Upper lobe of left lung (tissue), 6 donors: ENCODE measurements around the gene PAGE2. TPM values are rescaled to one million over a fixed set of nuclear protein-coding genes. Genes with fewer than 3 reads are reported as not detected.
"Not testable (repeated sequence)": the region's sequence is repeated elsewhere in the genome, so short reads cannot be mapped to it uniquely, and the experiment has no call there.

ENCODE experiments used
- ATAC-seq, 2 donors: fragments of 200-7000 bp; cut with Tn5 transposase; one replicate each; pipeline ENCODE4 v1.9.1; 2022; ENCODE audit warnings: mild to moderate bottlenecking in 2 of 2, moderate library complexity in 2 of 2; ENCODE audit not compliant: low FRiP score in 2 of 2
- DNase-seq, 2 donors: peaks; one replicate each; pipeline ENCODE4 v3.0.0-alpha.2; 2019 to 2020
- H3K27ac ChIP-seq, 4 donors: fragments of 200-600 bp; sonication (generic); one replicate each; pipeline ENCODE4 v1.5.1; 2016 to 2019
- H3K27me3 ChIP-seq, 4 donors: fragments of 200-600 bp; sonication (generic); one replicate each; pipeline ENCODE4 v1.5.1; 2017 to 2019
- H3K36me3 ChIP-seq, 4 donors: fragments of 200-600 bp; sonication (generic); one replicate each; pipeline ENCODE4 v1.5.1; 2016 to 2019
- H3K4me1 ChIP-seq, 4 donors: fragments of 200-600 bp; sonication (generic); one replicate each; pipeline ENCODE4 v1.5.1; 2018 to 2019
- H3K4me3 ChIP-seq, 4 donors: fragments of 200-600 bp; sonication (generic); one replicate each; pipeline ENCODE4 v1.5.1; 2017 to 2019; ENCODE audit warnings: mild to moderate bottlenecking in 2 of 4, moderate library complexity in 1 of 4
- H3K9me3 ChIP-seq, 4 donors: fragments of 200-600 bp; sonication (generic); one replicate each; pipeline ENCODE4 v1.5.1; 2018 to 2019
- EP300 ChIP-seq, 4 donors: sonication (generic); formaldehyde crosslinking; IDR thresholded peaks; one replicate each; pipeline ENCODE4 v1.5.1; 2017; ENCODE audit warnings: antibody characterized with exemption in 4 of 4, control low read depth in 2 of 4
- POLR2A ChIP-seq, 4 donors: fragments of 450-650 bp; IDR thresholded peaks; one replicate each; pipeline ENCODE4 v1.5.1; 2016 to 2017; ENCODE audit warnings: antibody characterized with exemption in 4 of 4, mild to moderate bottlenecking in 2 of 4
- POLR2AphosphoS5 ChIP-seq, 2 donors: sonication (generic); formaldehyde crosslinking; IDR thresholded peaks; one replicate each; pipeline ENCODE4 v1.5.1; 2017; ENCODE audit warnings: antibody characterized with exemption in 2 of 2
- WGBS, 2 donors: methylation state at CpG; one replicate each; pipeline ENCODE4 v1.1.5; 2017 to 2018; 5-methylcytosine and 5-hydroxymethylcytosine counted together
- total RNA-seq, 6 donors: library from RNA; depleted of rRNA in 4 of 6; stranded (reverse); fragments of >200 nt in 4 of 6; gene quantifications; one replicate each; pipeline versions ENCODE4 v1.1.0 to v1.2.1, GENCODE V29; 2016 to 2021
- TF ChIP-seq, protein P1 (sequence below), 6 experiments: fragments of 450-650 bp in 4 of 6; fragments of 200-600 bp in 2 of 6; sonication (generic) in 2 of 6; IDR thresholded peaks; one replicate each; pipeline ENCODE4 v1.5.1; 2016 to 2019; ENCODE audit warnings: antibody characterized with exemption in 6 of 6
- donor health status: DM: no; HTN: no; CAD: no; lungs with moderate emphysema.
- donor health status: DM: no; HTN: yes; CAD: no; lungs with severe emphysema.

The PAGE2 gene, protein sequence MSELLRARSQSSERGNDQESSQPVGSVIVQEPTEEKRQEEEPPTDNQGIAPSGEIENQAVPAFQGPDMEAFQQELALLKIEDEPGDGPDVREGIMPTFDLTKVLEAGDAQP
- total RNA-seq = not detected

GRCh38 chrX:55088795-55089489 lies at the start of gene PAGE2:
TSS of gene PAGE2 (plus strand) at chrX:55089018. CDS start at chrX:55090021, 1,003 bp downstream.
- TF ChIP-seq EP300 (IDR thresholded peaks at IDR 0.05) = no peak
- Histone ChIP-seq H3K4me3 (no peak within 1 kb of the TSS), H3K27ac (no peak within 1 kb of the TSS), H3K27me3 (no peaks in the 10 kb centered on the region), H3K36me3 (no peaks in the 10 kb centered on the region), H3K9me3 (no peaks in the 10 kb centered on the region), H3K4me1 (no peaks in the 10 kb centered on the region)
- 87 to 94% methylated on average over 15 to 30 of the region's 30 CpGs for WGBS, 2 donors
- DNase-seq (peak in 1 of 2 donors; percentile 15), ATAC-seq (no peak)

DNA sequence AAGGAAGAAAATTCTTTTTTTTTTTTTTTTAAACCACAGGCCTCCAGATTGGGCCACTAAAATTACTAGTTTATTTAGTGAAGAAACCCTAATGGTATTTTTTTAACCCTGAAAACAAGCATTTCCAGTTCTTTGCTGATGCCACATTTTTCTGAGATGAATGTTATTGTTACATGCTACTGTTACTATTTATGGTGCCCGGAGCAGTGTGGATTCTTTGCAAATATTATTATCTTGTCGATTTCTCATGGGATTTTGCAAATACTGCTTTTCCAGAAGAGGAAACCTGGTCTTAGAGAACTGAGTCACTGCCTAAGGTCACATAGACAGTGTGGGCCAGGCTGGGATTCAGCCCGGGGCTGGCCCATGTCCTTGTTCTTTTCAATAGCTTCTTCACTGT lies 49.3 kb upstream of the PAGE2 start:
- H3K4me1 ChIP-seq = no peaks in the 10 kb centered on the region
- no peaks in the 10 kb centered on the region for H3K36me3 ChIP-seq
- TF ChIP-seq POLR2AphosphoS5 (IDR thresholded peaks at IDR 0.05) (no peak), POLR2A (IDR thresholded peaks at IDR 0.05) (no peak), EP300 (IDR thresholded peaks at IDR 0.05) (no peak)
- TF ChIP-seq, protein P1, sequence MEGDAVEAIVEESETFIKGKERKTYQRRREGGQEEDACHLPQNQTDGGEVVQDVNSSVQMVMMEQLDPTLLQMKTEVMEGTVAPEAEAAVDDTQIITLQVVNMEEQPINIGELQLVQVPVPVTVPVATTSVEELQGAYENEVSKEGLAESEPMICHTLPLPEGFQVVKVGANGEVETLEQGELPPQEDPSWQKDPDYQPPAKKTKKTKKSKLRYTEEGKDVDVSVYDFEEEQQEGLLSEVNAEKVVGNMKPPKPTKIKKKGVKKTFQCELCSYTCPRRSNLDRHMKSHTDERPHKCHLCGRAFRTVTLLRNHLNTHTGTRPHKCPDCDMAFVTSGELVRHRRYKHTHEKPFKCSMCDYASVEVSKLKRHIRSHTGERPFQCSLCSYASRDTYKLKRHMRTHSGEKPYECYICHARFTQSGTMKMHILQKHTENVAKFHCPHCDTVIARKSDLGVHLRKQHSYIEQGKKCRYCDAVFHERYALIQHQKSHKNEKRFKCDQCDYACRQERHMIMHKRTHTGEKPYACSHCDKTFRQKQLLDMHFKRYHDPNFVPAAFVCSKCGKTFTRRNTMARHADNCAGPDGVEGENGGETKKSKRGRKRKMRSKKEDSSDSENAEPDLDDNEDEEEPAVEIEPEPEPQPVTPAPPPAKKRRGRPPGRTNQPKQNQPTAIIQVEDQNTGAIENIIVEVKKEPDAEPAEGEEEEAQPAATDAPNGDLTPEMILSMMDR (IDR thresholded peaks at IDR 0.05) = no peak
- 82 to 96% methylated on average over 3 of the region's 3 CpGs for WGBS, 2 donors
- no peaks in the 10 kb centered on the region for H3K9me3 ChIP-seq
- no peak overlapping the region for H3K27ac ChIP-seq
- DNase-seq (no peak), ATAC-seq (no peak)
- no peak overlapping the region for H3K4me3 ChIP-seq
- H3K27me3 ChIP-seq = no peaks in the 10 kb centered on the region

GRCh38 chrX:55041514-55041913 lies 47.3 kb upstream of the PAGE2 start:
- DNase-seq (peak in 1 of 2 donors; percentile 10), ATAC-seq (no peak)
- no peak overlapping the region for H3K4me3 ChIP-seq

DNA sequence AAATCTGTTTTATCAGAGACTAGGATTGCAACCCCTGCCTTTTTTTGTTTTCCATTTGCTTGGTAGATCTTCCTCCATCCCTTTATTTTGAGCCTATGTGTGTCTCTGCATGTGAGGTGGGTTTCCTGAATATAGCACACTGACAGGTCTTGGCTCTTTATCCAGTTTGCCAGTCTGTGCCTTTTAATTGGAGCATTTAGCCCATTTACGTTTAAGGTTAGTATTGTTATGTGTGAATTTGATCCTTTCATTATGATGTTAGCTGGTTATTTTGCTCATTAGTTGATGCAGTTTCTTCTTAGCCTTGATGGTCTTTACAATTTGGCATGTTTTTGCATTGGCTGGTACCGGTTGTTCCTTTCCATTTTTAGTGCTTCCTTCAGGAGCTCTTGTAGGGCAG lies 38.2 kb upstream of the PAGE2 start:
- H3K9me3 ChIP-seq = peaks cover 0 to 12% (median 0%) of the 10 kb centered on the region in 4 donors
- WGBS, 2 donors = 82 to 89% methylated on average over 2 of the region's 2 CpGs
- H3K27ac ChIP-seq, H3K36me3 ChIP-seq, DNase-seq, ATAC-seq, H3K27me3 ChIP-seq, H3K4me3 ChIP-seq, H3K4me1 ChIP-seq: not testable (repeated sequence)

More at GRCh38 chrX:55041514-55041913, 47.3 kb upstream of the PAGE2 start:
- 95 to 100% methylated on average over 1 to 5 of the region's 6 CpGs for WGBS, 2 donors
- TF ChIP-seq POLR2AphosphoS5 (IDR thresholded peaks at IDR 0.05) = no peak
- TF ChIP-seq EP300 (IDR thresholded peaks at IDR 0.05) = no peak
- TF ChIP-seq, protein P1 (IDR thresholded peaks at IDR 0.05) = no peak
- no peak for TF ChIP-seq POLR2A (IDR thresholded peaks at IDR 0.05)
- no peaks in the 10 kb centered on the region for H3K4me1 ChIP-seq
- H3K9me3 ChIP-seq = no peaks in the 10 kb centered on the region
- H3K36me3 ChIP-seq = no peaks in the 10 kb centered on the region
- no peak overlapping the region for H3K27ac ChIP-seq
- no peaks in the 10 kb centered on the region for H3K27me3 ChIP-seq

GRCh38 chrX:55056820-55057674 lies 31.8 kb upstream of the PAGE2 start:
- H3K4me3 ChIP-seq = peak overlapping the region in 3 of 4 donors; percentile 2 to 20 (median 8)
- TF ChIP-seq POLR2AphosphoS5 (IDR thresholded peaks at IDR 0.05) (no peak), POLR2A (IDR thresholded peaks at IDR 0.05) (no peak), EP300 (IDR thresholded peaks at IDR 0.05) (no peak)
- TF ChIP-seq, protein P1 (IDR thresholded peaks at IDR 0.05) = no peak
- H3K36me3 ChIP-seq = no peaks in the 10 kb centered on the region
- no peak for ATAC-seq
- DNase-seq = no peak
- WGBS, 2 donors = 20 to 38% methylated on average over 7 of the region's 7 CpGs
- no peaks in the 10 kb centered on the region for H3K27me3 ChIP-seq
- peaks cover 0 to 6% (median 2%) of the 10 kb centered on the region in 4 donors for H3K4me1 ChIP-seq
- H3K27ac ChIP-seq = no peak overlapping the region
- H3K9me3 ChIP-seq = peaks cover 0 to 7% (median 0%) of the 10 kb centered on the region in 4 donors
